UCSD-AML1 (cell line): Measurements from ENCODE around the gene FAM135A.
"Not testable (repeated sequence)": the region's sequence is repeated elsewhere in the genome, so short reads cannot be mapped to it uniquely, and the experiment has no call there.

ENCODE experiments used
- DNase-seq: peaks from one replicate; lab custom pipeline; 2025; ENCODE audit not compliant: unreplicated experiment; lab: John Stamatoyannopoulos, UW

FAM135A gene

DNA sequence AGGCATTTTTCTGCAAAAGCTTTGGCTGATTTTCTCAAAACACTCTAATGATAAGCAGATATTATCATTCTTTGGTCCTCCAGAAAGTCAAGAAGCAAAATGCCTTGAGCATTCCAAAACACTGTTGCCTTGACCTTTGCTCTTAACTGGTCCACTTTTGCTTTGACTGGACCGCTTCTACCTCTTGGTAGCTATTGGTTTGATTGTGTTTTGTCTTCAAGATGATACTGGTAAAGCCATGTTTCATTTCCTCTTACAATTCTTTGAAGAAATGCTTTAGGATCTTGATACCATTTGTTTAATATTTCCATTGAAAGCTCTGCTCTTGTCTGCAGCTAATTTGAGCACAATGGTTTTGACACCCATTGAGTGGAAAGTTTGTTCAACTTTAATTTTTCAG lies 117.8 kb downstream of the FAM135A start:
- no peak for DNase-seq

DNA sequence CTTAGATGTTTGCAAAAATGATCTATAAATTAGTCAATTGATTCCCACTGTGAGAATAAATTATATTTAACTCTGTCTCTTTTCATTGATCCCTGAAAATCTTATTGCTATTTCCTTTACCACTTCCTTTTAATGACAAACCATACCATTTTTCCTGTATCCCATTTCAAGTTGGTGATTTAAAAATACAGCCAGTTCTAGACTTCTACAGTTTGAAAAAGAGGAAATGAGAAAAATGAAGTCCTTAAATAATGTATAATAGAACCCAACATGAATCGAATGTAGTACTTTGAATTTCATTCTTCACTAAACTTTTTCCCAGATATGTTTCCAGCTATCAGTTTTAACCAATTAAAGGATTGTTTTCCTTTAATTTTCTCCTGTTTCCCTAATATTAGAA lies 124.0 kb downstream of the FAM135A start:
- DNase-seq: no peak

DNA sequence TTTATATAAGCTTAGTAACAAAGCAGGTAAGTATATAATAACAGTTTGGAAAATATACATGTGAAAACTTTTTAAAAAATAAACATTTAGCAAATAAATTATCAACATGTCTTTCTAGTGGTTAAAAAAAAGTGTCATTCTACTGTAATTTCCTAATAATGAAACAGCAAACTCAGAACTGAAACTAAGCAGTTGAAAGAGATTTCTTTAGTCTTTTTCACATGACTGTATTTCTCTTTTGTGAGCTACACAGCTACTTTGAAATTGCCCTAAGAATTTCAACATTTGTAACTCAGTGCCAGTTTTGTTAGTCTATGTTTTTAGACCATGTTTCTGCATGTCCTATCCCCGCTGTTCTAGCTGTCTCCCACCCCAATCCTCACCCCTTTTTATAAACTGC lies 125.1 kb downstream of the FAM135A start:
- no peak for DNase-seq

DNA sequence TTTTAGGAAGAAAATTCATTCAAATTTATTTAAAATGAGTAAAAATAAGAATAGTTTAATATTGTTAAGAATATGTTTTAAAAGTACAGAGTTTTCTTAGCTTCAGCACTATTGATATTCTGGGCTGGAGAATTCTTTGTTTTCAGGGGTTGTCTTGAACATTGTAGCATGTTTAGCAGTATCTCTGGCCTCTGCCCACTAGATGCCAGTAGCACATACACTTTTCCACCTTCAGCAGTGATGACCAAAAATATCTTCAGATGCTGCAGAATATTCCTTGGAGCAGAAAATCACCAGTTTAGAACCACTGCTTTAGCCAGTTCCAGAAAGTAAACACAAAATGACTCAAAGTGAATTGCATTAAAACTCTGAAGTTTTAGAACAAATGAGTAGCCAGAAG lies 134.0 kb downstream of the FAM135A start:
- DNase-seq: no peak

DNA sequence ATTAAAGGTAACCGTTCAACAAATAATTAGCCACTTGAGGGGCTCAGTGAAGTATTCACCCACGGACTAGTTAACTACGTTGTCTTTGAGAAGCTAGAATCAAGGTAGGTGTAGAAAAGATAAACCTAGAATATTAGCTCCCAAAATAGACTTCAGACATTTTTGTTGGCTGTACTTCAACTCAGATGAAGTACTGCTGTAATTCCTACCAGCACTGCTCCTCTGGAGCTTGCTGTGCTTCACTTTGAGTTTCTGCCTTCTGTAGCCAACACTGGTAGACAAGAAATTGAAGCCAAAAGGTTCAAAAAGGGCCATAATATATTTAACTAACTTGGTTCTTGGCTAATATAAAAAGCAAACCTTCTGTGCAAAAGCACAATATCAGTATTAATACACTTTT lies 134.6 kb downstream of the FAM135A start:
- no peak for DNase-seq

DNA sequence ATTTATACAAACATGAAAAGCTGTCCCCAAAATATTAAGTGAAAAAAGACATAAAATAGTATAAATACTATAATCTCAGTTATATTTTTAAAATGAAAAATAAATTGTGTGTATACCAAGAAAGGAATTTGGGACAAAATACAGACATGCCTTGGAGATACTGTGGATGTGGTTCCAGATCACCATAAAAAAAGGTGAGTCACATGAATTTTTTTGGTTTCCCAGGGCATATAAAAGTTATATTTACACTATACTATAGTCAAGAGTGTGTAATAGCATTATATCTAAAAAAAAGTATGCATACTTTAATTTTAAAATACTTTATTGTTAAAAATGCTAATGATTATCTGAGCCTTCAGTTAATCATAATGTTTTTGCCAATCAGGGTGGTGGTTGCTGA lies 136.0 kb downstream of the FAM135A start:
- no peak for DNase-seq

DNA sequence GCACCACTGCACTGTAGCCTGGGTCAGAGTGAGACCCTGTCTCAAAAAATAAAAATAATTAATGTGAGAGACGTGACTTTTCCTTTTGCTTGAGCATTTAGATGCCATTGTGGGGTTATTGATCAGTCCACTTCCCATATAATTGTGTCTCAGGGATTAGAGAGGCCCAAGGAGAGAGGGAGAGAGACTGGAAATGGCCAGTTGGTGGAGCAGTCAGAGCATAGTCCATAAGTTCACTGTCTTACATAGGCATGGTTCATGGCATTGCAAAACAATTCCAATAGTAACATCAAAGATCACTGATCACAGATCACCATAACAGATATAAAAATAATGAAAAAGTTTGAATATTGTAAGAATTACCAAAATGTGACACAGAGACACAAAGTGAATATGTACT lies 138.3 kb downstream of the FAM135A start:
- no peak for DNase-seq

DNA sequence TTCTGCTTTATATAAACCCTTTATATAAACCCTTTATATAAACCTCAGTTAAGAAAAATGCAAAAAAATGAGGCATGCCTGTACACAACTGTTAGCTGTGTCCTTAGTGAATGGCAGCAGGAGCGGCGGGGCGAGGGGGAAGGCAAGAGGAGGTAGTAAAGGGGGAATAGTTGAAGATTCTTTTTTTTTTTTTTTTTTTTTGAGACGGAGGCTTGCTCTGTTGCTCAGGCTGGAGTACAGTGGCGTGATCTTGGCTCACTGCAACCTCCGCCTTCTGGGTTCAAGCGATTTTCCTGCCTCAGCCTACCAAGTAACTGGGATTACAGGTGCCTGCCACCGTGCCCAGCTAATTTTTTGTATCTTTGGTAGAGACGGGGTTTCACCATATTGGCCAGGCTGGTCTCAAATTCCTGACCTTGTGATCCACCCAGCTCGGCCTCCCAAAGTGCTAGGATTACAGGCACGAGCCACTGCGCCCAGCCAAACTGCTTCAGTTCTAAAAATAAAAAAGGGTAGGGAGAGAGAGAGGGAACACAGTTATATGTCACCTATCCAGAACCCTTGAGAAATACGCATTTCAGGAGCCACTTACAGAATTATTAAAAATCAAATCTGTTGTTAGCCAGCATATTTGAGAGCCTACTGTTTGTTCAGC lies 139.1 kb downstream of the FAM135A start:
- not testable (repeated sequence) for DNase-seq

DNA sequence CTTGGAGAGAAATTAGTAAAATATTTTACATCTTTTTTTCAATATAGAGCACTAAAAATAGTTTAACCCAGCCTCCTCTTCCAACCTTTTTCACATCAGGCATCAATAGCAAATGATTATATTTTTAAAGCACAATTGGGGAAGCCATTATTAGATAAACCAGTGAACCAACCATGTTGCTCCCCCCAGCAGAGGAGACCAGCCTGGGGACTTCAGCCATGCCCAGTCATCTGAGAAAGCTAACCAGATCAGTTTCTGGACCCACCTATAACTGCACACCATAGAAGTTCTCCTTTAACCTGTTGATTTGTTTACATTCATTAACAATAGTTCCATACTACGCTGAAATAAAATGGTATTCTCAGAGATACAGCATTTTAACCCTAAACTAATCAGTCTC lies 139.7 kb downstream of the FAM135A start:
- DNase-seq: no peak

DNA sequence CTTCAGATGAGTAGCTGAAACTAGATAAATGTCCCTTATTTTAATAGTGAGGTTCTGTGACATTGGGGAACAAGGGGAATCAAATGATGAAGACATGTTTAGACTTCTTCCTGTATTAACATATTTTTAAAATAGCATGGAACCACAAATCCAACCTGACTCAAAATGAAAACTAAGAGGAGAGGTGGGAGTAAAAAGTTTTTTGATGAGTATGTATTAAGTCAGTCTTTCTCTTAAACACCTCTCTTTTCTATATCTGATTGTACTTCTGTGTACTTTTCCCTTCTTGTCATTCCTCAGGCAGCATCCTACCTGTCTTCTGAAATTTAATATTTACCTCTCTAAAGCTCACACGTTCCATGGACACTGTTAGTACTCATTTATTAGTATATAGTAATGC lies 144.7 kb downstream of the FAM135A start:
- DNase-seq: no peak

DNA sequence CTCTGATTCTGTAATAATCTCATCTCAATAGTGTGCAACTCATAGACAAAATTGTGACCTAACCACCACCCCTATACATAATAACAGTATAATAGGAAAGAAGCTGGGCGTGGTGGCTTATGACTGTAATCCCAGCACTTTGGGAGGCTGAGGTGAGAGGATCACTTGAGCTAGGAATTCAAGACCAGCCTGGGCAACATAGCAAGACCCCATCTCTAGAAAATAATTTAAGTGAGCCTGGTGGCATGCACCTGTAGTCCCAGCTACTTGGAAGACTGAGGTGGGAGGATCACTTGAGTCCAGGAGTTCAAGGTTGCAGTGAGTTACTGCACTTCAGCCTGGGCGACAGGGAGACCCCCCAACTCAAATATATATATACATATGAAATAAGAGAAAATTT lies 149.1 kb downstream of the FAM135A start:
- DNase-seq: not testable (repeated sequence)

DNA sequence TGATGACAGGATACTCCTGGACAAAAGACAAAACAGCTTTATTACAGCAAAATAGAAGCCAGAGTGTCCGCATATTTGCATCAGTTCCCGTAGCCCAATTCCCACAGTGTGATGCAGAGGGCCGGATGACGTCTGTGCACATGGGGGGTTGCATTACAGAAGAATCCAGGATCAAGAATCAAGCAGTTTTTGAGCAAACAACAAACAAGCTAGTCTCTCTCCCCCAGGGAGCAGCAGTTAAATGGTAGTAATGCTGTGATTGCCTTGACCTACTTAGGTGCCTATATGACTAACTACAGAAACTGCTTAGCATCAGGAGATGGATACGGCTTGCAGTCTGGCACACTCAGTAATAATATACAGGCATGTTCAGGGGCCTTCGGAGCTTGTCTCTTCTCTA lies 150.2 kb downstream of the FAM135A start:
- DNase-seq: no peak

DNA sequence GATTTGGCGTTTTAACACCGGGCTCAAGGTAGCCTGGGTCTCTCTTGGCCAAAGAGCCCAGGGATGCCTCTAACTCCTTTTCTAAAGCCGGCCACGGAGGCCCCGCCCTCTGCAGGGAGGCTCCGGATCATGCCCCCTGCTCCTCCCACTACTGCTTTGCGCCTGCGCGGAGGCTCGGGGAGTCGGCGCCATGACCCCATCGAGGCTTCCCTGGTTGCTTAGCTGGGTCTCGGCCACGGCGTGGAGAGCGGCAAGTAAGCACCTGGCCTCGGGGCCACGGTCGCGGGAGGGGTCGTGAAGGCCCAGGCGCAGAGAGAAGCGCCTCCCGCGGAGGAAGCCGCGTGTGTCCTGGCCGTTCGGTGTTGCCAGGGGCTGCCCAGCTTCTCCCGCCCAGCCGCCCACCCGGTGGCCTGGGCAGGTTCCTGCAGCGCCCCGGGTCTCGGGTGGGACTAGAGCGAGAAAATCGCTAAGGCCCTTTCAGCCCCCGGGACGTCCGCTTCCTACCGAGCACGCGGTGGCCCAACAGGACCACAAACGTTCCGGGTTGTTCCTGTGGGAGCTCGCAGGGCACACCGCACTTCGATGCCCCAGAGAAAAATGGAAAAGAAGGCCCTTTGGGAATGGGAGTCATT lies 153.6 kb downstream of the FAM135A start, which contains the start of gene SDHAF4:
Gene SDHAF4 (plus strand): TSS at position 180 of the 632 bp plus-strand sequence. CDS start 11 bp downstream, at position 191.
- DNase-seq: peak; percentile 91

DNA sequence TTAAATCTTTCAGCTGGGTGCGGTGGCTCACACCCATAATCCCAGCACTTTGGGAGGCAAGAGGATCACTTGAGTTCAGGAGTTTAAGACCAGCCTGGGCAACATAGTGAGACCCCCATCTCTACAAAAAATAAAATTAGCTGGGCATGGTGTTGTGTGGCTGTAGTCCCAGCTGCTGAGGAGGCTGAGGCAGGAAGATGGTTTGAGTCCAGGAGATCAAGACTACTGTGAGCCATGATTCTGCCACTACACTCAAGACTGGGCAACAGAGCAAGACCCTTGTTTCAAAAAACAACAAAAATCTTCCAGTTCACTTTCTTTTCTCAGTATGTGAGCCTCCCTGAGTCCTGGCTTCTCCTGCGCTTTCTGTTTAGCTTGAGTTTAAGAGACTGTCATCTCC lies 161.3 kb downstream of the FAM135A start:
- DNase-seq: no peak

DNA sequence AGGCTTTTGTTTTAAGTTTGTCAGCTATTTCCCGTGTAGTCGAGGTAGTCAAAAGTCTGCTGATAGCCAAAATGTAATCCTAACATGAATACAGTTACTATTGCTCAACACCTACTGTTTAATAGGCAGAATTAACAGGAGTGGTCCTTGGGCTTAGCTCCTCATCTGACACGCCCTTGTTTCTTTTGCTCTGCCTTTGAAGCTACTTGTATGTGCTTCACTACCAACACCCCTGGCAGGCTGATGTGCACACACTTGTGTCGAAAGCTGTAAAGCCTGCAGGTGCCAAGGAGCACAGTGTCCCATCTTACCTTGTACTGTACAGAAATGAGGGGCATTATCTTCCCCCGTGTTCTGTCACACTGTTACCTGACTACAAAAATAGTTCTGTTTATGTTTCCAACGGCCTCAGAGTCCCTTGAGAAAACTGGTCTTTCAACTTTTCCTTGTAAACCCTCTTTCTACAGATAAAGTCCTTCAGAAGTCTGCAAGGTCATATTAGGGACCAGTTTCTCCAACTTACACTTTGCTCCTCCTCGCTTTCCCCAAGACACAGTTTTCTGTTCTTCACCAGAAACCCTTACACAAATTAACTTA lies 162.7 kb downstream of the FAM135A start:
- no peak for DNase-seq

DNA sequence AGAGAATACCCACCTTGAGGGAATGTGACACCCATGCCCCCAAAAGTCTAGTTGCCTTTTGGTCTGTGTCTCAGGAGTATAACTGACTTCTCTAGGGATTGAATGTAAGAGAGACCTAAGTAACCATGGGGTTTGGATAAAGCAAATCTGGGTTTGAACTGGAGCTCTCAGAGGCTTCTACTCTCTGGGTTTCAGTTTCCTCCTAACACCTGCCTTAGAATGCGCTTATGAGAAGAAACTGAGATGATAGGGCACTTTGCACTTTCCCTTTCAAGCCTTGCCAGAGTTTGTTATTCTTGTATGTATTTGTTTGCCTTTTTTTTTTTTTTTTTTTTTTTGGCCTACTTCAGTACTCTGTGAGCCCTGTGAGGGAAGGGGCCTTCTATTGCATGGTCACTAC lies 172.8 kb downstream of the FAM135A start:
- DNase-seq: no peak

DNA sequence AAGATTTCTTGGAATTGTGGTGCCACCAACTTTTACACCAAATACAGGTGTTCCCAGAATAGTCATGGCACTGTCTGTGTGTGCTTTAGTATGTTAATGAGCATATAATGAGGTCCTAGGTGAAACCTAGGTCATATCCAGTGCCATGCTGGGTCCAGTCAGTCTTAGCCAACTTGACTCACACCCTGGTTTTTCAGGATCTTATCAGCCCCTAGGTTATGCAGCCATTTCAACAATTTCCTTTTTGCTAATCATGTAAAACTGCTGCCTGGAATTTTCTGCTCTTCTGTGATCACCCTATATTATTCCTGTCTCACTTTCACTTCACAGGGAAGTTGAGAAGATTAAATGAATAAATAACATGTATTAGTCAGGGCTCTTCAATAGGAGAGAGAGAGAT lies 177.1 kb downstream of the FAM135A start:
- no peak for DNase-seq

DNA sequence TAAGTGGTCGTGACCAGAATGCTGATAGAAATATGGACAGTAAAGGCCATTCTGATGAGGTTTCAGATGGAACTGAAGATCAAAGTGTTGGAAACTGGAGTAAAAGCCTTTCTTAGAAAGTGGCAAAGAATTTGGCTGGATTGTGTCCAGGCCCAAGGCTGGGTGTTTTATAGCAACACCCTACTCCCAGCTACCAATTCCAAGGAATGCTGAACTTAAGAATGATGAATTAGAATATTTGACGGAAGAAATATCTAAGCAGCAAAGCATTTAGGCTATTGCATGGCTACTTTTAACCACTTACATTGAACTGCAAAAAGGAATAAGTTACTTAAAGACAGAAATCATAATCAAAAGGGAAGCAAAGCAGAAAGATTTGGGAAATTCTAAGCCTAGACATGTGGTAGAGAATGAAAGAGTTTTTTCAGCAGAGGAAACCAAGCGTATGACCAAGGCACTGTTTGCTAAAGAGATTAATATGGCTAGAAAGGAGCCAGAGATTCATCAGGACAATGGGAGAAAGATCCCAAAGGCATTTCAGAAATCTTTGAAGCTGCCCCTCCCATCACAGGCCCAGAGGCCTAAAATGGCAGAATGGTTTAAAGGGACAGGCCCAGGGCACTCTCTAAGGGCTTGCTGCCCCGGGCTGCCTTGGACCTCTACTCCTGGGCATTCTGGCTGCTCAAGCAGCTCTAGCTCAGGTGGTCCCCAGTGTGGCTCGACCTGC lies 179.2 kb downstream of the FAM135A start:
- DNase-seq: no peak

DNA sequence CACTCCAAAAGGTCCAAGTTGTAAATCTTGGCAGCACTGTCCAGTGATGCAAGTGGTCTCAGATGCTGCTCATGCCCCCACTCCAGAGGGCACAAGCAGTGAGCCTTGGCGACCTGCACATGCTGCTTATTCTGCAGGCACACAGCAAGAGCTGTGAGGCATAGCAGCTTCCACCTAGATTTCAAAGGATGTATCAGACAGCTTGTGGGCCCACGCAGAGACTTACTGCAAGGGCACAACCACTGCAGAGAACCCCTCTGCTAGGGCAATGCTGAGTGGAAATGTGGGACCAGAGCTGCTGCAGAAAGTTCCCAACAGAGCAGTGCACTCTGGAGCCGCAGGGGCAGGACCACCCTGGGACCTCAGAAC lies 179.8 kb downstream of the FAM135A start:
- no peak for DNase-seq

DNA sequence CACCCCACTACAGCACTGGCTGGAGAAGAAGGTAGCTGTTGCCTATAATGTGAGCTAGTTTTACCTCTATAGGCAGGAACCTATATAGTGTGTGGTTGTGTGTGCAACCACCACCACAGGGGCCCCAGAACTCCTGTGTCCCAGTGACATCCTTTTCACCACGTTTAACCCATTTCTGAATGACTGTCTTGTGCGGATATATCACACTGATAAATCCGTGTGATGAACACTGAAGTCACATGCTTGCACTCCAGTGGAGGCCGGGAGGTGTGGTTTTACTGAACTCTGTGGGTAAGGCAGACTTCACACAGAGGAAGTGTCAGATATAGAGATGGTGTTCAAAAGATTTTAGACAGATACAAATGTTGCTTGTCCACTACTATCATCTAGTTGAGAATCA lies 185.9 kb downstream of the FAM135A start:
- no peak for DNase-seq

DNA sequence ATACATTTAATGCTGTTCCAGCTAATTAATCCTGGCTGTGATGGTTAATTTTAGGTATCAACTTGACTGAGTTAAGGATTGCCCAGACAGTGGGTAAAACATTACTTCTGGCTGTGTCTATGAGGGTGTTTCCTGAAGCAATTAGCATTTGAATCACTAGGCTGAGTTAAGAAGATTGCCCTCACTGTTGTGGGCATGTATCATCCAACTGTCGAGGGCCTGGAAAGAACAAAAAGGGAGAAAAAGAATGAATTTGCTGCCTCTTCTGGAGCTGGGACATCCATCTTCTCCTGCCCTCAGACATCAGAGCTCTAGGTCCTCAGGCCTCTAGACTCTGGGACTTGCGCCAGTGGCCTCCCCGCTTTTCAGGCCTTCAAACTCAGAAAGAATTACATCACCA lies 187.7 kb downstream of the FAM135A start:
- no peak for DNase-seq

DNA sequence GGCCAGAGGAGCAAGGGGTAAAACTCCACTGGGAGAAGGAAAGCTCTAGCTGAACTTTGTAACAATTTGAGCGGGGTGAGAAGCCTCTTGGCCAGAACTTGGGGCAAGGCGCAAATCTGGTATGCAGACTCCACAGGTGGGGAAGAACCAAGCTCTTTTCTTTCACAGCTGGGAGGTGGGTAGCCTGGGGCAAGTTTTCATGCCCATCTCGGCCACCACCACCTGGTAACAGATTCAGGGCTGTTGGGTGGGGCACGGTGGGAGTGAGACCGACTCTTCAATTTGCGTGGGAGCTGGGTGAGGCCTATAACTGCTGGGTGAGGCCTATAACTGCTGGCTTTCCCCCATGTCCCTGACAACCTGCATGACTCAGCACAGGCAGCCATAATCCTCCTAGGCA lies 190.9 kb downstream of the FAM135A start:
- DNase-seq: no peak
